ENCODE results near the gene JUND. TPM values are rescaled to one million over a fixed set of nuclear protein-coding genes. Genes with fewer than 3 reads are reported as not detected.
"Not testable (repeated sequence)": the region's sequence is repeated elsewhere in the genome, so short reads cannot be mapped to it uniquely, and the experiment has no call there.

Gene JUND
- total RNA-seq: 100 to 1,000 TPM; 629 to 753 (median 680) TPM

DNA sequence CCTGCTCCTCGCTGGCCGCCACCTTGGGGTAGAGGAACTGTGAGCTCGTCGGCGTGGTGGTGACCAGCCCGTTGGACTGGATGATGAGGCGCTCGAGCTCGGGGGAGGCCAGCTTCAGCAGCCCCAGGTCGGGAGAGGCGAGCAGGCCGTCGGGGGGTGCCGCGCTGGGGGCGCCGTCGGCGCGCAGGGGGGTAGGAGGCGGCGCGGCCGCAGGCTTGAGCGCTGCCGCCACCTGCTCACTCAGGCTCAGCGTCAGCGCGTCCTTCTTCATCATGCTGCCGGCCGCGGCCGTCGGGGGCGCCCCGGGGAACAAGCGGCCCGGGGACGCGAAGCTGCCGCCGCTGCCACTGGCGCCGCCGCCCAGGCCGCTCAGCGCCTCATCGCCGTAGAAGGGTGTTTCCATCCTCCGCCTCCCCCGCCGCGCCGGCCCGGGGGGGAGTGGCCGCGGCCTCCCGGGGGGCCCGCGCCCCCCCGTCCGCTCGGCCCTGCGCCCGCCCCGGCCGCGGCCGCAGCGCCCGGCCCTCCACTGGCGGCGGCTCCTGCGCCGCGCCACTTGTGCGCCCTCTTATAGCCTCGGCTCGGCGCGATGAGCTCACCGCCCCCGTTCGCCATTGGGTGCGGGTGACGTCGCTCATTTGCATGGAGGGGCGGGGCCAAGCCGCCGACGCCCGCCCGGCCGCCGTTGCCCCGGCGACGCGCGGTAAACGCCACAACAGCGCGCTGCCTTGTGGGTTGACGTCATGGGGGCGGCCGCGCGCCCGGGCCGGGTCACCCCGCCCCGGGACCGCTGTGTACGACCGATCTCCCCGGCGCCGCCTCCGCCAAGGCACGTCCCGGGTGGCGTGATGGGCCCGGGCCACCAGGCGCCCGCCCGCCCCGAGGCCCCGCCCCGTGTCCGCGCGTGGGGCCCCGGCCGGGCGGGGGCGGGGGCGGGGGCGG lies at the start of gene JUND:
TSS of gene JUND (minus strand) at position 541 of the 939 bp plus-strand sequence. CDS start at position 403, 138 bp downstream.
- H3K4me1 ChIP-seq: peaks cover 12 to 53% (median 16%) of the 10 kb centered on the region in 4 donors
- H3K36me3 ChIP-seq: peaks cover 0 to 26% (median 0%) of the 10 kb centered on the region in 3 donors
- DNase-seq: peak; percentile 93 to 99 (median 98)
- peak within 1 kb of the TSS; percentile 72 to 100 (median 90) for H3K4me3 ChIP-seq
- H3K9me3 ChIP-seq: no peaks in the 10 kb centered on the region
- H3K27me3 ChIP-seq: no peaks in the 10 kb centered on the region
- TF ChIP-seq, protein P1, sequence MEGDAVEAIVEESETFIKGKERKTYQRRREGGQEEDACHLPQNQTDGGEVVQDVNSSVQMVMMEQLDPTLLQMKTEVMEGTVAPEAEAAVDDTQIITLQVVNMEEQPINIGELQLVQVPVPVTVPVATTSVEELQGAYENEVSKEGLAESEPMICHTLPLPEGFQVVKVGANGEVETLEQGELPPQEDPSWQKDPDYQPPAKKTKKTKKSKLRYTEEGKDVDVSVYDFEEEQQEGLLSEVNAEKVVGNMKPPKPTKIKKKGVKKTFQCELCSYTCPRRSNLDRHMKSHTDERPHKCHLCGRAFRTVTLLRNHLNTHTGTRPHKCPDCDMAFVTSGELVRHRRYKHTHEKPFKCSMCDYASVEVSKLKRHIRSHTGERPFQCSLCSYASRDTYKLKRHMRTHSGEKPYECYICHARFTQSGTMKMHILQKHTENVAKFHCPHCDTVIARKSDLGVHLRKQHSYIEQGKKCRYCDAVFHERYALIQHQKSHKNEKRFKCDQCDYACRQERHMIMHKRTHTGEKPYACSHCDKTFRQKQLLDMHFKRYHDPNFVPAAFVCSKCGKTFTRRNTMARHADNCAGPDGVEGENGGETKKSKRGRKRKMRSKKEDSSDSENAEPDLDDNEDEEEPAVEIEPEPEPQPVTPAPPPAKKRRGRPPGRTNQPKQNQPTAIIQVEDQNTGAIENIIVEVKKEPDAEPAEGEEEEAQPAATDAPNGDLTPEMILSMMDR (IDR thresholded peaks at IDR 0.05): peak in 2 of 6 experiments; percentile 20 to 23
- peak; percentile 93 to 99 for TF ChIP-seq POLR2A (IDR thresholded peaks at IDR 0.05)
- H3K27ac ChIP-seq: peak within 1 kb of the TSS; percentile 100

DNA sequence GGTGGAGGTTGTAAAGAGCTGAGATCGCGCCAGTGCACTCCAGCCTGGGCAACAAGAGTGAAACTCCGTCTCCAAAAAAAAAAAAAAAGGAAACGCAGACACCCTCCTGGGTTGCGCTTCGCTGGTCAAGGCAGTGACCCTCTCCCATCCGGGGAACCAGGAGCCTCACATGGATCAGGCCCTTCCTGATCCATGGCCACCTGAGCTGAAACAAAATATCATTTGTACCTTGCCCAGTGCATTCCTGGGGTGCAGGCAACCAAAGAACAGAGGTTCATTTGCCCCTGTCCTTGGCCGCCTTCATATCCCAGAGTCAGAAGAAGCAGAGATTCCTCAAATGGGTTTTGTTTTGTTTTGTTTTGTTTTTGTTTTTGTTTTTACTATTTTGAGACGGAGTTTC lies 49.4 kb upstream of the JUND start:
- H3K4me1 ChIP-seq: peaks cover 0 to 11% (median 3%) of the 10 kb centered on the region in 4 donors
- H3K36me3 ChIP-seq: no peaks in the 10 kb centered on the region
- TF ChIP-seq POLR2A (IDR thresholded peaks at IDR 0.05): no peak
- TF ChIP-seq, protein P1 (IDR thresholded peaks at IDR 0.05): no peak
- no peaks in the 10 kb centered on the region for H3K27me3 ChIP-seq
- H3K4me3 ChIP-seq: no peak overlapping the region
- DNase-seq: no peak
- no peaks in the 10 kb centered on the region for H3K9me3 ChIP-seq
- H3K27ac ChIP-seq: no peak overlapping the region

DNA sequence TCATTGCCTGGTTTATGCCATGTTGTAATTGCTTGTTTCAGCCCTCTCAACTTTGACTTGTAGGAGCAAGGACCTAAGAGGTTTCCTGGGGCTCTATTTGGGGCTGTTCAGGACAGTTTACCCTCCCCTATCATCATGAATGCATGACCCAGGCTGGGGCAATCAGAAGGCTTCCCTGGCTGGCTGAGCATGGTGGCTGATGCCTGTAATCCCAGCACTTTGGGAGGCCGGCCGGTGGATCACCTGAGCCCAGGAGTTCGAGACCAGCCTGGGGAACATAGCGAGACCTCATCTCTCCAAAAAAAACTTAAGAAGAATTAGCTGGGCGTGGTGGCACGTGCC lies 47.6 kb upstream of the JUND start:
- Histone ChIP-seq H3K4me1 (peaks cover 0 to 17% (median 3%) of the 10 kb centered on the region in 4 donors), H3K9me3 (no peaks in the 10 kb centered on the region), H3K27ac (peak overlapping the region in 3 of 4 donors; percentile 41 to 76 (median 70)), H3K4me3 (peak overlapping the region in 1 of 4 donors; percentile 24), H3K27me3 (no peaks in the 10 kb centered on the region), H3K36me3 (no peaks in the 10 kb centered on the region)
- DNase-seq: no peak
- TF ChIP-seq, protein P1 (IDR thresholded peaks at IDR 0.05): no peak
- TF ChIP-seq POLR2A (IDR thresholded peaks at IDR 0.05): no peak

DNA sequence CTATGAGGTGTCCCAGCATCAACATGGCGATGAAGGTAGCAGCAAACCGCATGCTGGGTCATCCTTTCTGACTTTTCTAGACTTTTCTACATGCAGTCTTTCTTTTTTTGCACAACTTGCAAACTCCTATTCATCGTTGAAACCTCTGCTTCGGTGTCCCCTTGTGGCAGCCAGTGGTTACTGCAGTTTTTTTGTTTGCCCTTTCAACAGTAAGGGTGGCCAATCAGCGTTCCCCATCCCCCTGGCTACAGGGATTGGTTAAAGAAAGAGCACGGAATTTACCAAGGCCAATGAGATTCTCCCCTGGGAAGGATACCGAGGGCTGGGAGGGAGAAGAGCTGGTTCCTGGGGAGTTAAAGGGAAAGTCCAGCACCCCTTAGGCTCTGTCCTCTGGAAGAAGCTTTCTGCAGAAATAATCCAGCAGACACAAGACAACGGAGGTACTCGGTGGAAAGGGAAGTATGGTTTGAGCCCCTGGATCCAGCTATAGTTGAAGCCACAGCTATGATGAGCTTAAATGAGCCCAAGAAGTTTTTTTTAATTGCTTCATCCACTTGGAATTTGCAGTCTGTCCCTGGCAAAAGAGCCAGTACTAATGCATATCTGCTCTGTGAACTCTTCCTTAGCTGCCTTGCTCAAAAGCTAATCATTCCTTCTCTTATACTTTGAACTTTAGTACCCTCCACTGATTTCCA lies 47.1 kb upstream of the JUND start:
- peak in 1 of 2 donors; percentile 47 for TF ChIP-seq POLR2A (IDR thresholded peaks at IDR 0.05)
- TF ChIP-seq, protein P1 (IDR thresholded peaks at IDR 0.05): peak; percentile 88 to 100 (median 99)
- DNase-seq: peak; percentile 84 to 97 (median 93)
- Histone ChIP-seq H3K36me3 (no peaks in the 10 kb centered on the region), H3K27me3 (no peaks in the 10 kb centered on the region), H3K4me3 (peak overlapping the region in 2 of 4 donors; percentile 24 to 34), H3K4me1 (peaks cover 2 to 22% (median 7%) of the 10 kb centered on the region in 4 donors), H3K9me3 (no peaks in the 10 kb centered on the region), H3K27ac (peak overlapping the region; percentile 41 to 76 (median 68))

DNA sequence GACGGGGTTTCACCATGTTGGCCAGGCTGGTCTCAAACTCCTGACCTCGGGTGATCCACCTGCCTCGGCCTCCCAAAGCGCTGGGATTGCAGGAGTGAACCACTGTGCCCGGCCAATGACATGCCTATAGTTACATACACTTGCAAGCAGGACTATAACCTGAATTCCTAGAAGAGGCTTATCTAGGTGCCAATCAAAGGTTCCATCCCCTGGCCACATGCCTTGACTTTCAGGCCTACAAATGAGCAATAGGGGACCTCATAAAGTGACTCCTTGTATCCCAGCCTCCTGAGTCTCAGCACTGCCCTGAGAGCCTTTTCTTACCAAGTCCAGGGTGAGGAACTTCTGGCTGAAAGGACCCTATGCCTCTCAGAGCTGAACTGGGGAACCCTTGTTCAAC lies 45.4 kb upstream of the JUND start:
- H3K9me3 ChIP-seq: no peaks in the 10 kb centered on the region
- no peaks in the 10 kb centered on the region for H3K27me3 ChIP-seq
- no peak overlapping the region for H3K27ac ChIP-seq
- no peak for TF ChIP-seq POLR2A (IDR thresholded peaks at IDR 0.05)
- TF ChIP-seq, protein P1 (IDR thresholded peaks at IDR 0.05): no peak
- H3K36me3 ChIP-seq: no peaks in the 10 kb centered on the region
- no peak for DNase-seq
- peaks cover 3 to 31% (median 17%) of the 10 kb centered on the region in 4 donors for H3K4me1 ChIP-seq
- no peak overlapping the region for H3K4me3 ChIP-seq

DNA sequence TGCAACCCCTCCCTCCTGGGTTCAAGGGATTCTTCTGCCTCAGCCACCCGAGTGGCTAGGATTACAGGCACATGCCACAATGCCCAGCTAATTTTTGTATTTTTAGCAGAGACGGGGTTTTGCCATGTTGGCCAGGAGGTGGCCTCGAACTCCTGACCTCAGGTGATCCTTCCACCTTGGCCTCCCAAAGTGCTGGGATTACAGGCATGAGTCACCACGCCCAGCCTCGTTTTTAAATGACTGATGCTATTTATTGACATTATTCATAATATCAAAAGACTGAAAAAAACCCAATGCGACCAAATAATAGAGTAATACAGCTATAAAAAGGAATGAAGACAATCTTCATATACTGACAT lies 42.9 kb upstream of the JUND start:
- not testable (repeated sequence) for DNase-seq, H3K9me3 ChIP-seq, H3K27me3 ChIP-seq, H3K36me3 ChIP-seq, H3K4me3 ChIP-seq
- peaks cover 3 to 46% (median 29%) of the 10 kb centered on the region in 4 donors for H3K4me1 ChIP-seq
- H3K27ac ChIP-seq: peak overlapping the region in 3 of 4 donors; percentile 77 to 97 (median 95)

Measured in Peyer's patch (tissue), 4 donors.